ENCODE measurements around the gene HOXA6.

The HOXA6 gene

DNA sequence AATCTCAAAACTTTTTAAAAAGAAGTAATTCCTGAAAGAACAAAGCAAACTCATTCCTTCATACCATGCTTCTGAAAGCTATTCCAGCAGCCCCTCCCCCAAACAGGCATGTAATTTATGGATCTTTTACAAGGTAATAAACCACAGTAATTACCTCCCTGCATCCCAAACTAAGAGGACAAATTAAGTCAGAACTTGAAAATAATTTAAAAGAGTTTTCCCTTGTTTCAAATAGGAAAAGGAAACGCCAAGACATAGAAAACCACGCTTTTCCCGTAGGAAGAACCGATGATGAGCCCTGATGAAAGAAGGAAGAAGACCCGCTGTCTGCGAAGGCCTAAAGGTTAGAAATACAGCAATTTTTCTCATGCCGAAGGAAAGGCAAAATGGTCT is 25.9 kb downstream of the HOXA6 start:
- DNase-seq: no peak

DNA sequence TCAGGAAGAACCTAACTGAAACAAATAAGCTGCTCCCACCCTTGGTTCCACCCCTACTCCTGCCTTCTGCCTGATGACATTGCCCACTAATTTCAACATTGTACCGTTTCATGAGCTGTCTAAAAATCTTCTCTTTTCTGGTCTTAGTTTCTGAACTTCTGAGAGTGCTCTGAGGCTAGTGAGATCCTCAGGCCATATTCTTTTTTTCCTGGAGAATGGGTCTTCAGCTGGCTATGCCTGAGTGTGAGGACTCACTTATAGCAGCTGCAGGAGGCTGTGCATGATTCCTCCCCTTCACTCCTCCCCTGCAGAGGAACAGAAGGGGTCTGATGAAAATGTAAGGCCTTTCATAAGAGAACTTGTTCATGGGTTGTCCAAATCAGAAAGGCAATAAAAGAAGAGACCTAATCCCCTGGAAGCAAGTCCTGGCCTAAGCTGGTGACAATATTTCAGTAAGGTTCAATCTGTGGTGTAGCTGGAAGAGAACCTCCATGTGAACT is 28.1 kb downstream of the HOXA6 start:
- no peak for DNase-seq

DNA sequence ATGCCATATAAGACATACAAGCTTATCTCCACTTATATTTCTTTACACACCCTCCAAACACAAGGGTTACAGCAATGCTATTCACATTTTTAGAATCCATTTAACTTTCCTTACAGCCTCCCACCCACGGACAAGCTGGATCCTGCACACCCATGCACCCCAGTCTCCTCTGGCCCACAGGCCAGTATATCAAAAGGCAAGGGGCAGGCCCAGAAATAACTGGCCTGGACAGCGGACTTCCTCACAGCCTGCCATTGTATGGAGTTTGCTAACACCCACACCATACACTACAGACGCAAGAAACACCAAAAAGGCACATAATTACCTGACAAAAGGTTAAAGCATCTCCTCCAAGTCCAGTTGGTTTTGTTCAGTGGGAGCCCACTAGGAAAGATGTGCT is 29.0 kb downstream of the HOXA6 start:
- no peak for DNase-seq

DNA sequence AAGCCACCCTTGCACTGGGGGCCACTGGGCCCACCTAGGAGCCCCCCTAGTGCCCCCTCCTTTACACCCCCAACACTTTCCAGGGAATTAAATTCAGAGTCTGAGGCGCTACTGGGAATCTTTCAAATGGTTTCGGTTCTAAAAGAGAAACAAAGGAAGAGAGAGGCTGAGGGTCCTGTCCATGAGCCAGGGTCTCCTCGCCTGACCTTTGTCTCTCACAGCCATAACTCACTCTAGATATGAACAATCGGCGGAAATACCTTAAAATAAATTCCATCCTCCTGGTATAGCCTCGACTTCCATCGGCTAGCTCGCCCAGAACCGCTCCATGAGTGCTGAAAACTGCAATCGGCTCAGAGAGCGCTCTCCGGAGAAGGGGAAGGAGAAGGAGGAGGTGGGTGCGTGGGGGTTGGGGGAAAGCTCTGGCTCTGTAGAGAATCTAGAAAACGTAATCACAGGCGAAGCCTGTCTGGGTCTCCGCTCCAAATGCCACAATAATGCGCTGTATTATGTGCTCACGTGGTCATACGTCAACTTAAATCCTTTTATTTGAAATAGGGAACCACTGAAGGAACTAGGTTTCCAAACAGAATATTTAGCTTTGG is 29.6 kb downstream of the HOXA6 start:
- no peak for DNase-seq

DNA sequence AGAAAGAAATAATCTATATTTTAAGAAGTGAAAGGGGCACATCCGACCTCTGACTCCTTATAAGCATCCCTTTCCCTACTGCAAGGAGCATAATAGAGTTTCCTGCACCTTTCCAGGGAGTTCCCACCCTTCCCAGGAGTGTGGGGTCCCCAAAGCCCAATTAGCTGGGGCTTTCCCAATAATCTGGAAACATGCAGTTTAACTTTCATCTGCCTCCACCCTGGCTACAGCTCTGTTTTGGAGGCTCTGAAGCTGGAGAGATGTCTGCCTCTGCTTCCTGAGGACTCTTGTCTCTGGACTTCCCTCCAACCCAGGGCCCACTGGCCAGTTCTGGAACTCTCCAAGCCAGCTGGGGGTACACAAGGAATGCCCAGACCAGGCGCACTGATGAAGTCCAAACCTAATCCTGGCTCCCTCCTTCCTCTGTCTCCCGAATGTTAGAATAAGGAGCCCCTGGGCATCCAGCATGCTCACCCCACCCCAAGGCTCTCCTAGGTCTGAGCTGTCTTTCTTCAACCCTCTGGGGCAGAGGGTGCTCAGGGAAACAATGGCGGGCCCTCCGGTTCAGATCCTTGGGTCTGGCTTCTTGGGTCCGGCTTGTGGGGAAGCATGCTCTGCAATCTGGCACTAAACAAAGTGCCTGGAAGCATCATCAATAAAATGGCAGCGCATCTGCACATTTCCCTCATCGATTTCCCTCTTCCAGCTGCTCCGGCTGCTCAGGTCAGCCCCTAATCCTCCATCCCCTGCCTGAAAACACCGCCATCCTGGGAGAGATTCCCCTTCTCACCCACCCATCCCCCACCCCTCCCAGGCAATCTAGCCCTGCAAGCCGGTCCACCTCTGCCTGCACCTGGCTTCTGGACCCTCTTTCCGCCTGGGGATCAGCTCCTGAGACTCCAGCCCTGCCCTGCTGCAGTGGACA is 30.4 kb downstream of the HOXA6 start:
- no peak for DNase-seq

DNA sequence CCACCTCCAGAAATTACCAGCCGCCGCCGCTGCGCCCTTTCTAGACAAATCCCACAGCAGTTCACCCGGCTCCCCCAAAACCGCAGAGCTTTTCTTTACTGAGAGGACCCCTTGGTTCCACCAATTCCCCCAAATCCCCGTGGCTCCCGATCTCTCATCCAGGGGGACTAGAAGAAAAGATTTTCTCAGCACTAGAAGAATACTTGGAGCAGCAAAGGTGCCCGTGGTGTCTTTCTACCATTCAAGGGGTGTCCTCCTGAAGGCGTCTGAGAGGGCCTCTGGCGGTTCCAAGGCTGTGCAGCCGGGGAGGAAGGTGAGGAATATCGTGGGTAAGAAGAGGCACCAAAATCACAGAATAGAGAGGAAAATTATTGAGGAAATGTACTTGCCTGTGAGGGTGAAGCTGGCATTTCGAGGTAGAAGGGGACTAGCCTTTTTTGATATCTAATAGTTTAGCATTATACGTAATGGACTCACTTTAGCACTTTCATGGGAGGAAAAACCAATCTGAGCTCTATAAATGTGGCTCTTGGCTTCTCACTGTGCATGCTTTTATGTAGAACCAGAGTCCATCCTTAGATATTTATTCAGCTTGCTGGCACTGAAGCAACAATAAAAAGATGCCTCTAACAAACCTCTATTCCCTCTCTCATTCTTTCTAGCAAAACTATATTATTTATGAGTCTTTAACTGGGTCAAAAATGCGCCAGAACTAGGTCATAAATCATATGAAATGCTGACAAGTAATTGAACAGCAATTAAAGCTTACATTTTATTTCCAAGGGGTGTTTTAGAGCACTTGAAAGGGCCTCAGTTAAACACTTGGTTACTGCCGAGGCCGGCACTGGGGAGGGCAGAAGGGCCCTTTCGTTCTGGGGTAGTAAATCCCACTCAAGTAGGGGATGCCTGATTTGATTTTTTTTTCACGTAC is 31.3 kb downstream of the HOXA6 start:
- no peak for DNase-seq

DNA sequence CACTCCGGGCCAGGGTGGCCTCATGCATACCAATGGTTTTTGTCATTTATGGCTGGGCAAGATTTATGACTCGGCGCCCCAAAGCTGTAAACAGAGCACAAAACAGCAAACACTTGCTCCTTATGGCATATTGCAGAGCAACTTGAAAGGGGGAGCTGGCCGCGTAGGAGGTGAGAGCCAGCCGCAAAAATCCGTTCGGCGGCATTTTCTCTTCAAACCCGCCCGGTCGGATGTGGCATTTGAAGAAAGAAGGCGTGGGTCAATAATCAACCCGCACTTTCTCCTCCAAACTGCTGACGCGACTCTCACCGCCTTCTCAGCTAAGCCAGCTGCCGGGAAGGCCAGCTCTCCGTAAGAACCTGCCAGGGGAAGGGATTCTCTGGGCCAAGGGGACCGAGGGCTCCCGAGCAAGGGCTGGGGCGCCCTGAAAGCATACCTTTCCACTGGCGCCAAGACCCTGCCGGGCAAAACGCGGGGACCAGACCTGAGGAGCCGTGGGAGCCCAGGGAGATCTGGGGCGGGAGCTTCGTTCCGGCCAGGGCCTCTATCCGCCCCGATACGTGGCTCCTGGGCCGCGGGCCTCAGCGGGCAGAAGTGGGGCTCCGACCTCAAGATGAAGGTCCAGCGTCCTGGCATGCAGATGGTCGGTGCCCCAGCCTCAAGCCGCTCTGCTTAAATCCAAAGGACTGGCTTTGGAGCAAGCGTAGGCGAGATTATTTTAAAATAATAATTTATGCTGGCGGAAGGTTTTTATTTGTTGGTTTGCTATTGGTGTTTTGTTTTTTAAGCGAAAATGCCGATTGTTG is 32.1 kb downstream of the HOXA6 start:
- DNase-seq: no peak

DNA sequence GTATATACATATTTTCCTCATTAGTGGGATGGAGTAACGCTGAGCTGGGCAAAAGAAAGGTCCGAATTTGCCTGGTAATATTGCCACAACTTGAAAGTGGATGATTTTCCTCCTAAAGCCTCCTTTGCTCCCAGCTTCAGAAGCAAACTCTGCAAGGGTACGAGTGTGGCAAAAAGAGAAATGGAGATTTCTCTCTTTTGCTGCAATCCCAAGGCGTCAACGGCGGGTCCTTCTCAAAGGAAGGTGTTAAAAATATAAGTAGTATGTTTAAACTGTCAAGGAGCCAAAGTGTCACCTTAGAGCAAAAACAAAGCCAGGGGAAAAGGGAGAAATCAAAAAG is 32.7 kb downstream of the HOXA6 start:
- DNase-seq: no peak

DNA sequence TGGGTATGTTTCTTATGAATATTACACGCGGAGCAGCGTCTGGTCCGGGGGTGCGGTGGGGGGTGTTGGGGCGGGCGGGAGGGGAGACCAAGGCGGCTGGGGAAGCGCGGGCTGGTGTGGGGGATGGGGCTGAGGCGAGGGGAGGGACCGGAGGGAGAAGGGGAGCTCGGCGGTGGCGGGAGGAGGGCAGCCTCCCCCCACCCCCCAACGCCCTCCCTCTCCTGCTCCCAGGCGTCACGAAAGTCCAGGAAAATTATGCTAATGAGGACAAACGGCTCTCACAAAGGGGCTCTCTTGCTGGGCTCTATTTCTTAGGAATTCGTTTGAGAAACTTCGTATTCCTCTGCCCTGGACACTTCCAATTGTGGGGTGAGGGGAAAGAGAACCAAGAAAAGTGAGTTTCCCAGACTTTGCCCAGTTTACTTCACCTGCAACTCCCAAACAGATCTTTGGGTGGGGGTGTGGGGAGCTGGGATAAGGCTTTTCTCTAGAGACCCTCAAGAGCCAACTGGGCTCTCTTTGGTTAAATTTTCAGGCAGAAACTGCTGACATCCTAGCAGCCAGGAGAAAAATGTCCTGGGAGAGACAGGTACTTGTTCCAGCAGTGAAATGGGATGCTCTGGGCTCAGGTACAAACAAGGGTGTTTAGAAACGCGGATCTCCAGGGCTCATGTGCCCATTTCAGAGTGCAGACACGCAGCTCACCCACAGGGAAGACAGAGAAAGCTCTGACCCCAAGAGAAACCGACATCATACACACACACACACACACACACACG is 33.4 kb downstream of the HOXA6 start:
- no peak for DNase-seq

DNA sequence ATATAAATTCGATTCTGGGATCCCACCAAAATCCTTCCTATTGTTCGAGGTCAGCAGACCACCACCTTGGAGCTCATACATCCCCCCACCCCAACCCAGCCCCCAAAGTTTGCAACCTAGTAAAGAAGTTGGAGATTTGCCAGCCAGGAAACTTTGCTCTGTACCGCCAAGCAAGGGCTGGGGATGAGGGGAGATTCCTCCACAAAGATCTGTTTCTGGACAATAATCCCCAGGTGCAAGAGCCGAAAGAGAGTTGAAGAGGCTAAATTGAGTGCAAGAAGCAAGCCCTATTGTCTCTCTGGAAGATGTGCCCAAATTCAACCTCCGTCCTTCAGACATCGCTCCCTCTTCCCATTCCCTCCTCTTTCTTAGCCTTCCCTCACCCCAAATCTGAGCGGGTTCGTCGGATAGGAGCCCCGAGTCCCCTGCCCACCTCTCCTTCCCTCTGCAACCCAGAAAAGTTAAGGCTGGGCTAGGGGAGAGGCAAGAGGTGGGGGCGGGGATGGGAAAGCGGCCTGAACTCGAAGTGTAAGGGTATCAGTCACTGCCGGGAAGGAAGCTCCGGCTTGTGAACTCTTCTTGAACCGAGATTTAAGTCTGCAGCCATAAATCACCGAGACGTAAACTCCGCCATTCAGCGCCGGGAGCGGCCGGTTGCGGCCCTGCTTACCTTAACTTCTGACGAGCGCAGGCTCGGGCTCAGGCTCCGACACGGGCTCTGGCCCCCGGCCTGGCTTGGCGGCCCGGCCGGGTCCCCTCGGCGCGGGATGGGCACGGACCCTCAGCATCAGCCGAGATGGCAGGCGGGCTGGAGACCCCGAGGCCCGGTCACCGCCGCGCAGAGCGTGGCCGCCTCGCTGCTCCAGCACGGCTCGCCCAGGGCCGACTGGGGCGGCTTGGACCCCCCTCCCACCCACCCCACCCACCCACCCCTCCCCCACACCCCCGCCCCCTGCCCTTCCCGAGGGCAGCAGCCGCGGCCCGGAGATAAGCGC is 34.3 kb downstream of the HOXA6 start:
- no peak for DNase-seq

DNA sequence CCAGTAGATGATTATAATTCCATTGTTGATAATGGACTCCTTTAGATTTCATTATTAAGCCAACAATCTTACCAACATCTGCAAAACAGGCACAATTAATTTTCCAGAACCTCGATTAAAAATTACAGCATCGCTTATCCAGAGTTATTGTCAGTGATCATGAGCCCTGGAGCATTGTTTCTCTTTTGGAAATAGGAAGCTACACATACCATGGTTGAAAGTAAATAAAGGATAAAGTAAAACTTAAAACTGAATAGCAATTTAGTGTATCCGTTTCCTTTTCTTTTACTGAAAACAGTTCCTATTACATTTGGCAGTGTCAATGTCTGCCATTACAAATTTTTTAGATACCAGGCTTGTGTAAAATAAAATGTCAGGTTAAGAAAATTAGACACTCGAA is 35.2 kb downstream of the HOXA6 start:
- DNase-seq: no peak

DNA sequence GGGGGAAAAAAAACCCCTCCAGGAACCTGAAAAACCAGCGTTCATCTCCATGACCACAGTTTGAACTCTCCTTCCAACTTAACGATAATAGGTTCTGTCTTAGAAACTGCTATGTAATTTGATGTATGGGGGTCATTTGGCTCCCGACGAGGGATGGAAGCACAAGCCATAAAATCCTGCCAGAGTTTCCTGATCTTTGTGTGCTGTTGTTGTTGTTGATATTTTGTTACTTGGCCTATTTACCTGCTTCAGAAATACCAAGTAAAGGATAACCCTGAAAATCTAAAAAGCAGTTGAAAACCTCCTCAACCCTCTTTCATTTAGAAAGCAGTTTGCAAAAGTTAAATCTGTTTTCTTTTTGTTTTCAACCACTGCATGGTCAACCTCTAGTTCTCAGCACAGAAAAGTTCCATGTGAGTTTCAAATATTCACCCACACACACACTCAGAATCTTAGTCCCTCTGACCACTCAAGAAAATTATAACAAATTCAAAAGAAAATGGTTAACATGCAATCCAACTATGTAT is 35.8 kb downstream of the HOXA6 start:
- DNase-seq: no peak

DNA sequence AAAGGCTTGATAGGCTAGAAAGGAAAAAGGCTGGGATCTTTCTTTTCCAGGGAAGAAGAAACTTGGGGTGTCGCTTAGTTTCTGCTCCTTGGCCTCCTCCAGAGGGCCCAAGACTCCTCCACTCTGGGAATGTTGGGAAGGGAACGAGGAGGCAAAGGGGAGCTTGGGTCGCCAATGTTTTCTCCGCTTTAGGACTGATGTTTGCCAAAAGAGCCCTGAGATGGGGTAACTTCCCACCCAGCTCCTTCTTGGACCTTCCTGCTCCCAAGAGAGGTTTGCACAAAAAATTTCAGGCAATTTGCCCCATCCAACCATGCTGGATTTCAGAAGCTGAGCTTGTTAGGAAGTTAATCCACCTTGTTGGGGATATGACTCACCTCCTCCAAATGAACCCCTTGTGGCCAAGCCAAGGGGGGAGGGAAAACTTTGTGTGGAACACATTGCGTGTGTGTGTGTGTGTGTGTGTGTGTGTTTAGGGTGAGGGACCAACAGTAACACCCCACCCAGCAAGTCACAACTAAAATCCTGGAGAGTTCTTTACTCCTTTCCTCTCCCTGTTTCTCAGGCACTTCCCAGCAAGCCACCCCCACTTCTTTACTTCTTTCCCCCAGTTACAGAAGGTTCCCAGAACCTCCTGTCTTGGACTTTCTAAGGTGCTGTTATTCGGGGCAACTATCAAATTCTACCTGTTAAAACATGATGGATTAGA is 36.4 kb downstream of the HOXA6 start:
- no peak for DNase-seq

DNA sequence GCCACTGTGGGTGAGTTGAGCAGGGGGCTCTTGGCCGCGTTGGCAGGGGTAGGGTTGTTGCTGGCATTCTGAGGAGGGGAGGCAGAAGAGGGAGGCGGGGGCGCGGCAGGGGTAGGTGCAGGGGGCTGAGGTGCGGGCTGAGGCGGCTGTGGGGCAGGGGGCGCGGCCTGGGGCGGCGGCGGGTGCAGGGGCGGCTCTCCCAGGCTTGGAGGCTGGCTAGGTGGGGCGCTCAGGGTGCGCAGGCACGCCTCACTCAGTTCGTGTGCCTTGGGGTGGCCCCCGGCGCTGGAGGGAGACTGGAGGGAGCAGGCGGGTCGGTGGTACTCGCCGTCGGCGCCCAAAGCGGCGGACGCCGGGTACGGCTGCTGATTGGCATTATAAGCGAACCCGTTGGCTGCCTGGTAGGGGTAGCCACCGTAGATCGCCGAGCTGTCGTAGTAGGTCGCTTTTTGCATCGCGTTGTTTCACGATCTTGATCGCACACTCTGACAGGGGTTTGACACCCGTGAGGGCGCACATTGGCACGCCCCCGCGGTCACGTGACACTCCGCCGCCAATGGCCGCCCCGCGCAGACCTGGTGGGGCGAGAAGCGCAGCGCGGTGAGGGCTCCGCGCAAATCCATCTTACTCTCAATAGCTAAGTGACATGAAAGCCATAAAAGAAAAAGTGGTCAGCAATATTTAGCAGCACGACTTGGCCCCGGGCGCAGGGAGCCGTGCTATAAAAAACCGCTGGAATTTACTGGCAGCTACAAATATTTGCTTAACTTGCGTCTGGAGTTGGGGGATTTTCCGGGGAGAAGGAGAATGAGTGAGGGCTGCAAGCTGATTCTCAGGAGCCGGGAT is 37.2 kb downstream of the HOXA6 start:
- no peak for DNase-seq

DNA sequence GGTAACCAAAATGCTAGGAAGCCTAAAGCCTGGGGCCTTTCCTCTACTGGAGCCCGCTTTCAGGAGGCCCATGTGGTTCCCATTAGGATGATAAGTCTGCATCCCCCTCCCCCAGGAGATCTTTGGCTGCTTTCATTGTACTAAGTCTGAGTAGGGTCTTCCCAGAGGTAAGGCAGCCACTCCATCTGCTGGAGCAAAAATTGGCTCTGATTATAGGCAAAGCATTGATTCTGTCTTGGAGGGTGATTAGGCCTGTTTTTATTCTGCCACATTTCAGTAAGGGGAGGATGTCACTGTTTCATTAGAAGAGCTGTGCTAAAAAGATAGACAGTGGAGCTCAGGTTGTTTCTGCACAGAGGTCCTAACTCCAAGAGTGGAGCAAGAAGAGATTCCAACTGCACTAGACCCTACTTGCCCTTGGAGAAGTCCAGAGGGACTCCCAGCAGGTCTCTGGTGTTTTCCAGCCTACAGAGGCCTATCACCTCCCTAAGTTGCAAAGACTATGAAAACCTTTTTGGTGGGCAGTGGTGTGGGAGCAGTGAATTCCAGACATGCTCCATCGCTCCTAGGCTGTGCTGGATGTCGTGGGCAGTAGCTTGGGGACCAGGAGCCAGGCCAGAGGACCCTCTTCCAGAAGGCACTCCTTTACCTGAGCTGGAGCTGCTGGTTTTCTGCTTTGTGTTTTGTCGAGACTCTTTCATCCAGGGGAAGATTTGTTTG is 37.9 kb downstream of the HOXA6 start:
- DNase-seq: no peak

DNA sequence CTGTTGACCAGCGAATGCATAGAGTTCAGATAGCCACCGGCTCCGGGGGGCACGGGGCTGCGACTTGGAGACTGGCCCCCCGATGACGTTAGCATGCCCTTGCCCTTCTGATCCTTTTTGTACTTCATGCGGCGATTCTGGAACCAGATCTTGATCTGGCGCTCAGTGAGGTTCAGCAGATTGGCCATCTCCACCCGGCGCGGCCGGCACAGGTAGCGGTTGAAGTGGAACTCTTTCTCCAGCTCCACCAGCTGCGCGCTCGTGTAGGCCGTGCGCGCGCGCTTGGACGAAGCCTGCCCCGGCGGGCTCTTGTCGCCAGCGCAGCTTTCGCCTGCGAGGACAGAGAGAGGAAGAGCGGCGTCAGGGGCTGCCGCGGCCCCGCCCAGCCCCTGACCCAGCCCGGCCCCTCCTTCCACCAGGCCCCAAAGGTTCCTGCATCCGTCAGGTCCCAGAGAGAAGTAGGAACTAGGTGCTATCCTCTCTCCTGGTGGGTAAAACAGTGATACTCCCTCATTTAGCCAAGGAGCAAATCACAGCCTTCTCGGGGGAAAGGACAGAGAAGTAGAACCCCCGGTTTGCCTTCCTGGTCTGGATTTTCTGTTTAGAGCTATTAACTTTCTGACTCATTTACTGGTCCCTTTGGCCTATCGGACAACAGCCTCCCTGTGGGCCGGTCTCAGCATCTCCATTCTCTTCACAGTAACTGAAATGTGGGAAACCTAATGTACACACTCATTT is 39.0 kb downstream of the HOXA6 start:
- no peak for DNase-seq
